GM12878 (cell line): Measurements from ENCODE around the gene SLX9. TPM values are rescaled to one million over a fixed set of nuclear protein-coding genes. Genes with fewer than 3 reads are reported as not detected.

Experiments used
- ATAC-seq: fragments of 200-7000 bp; cut with Tn5 transposase; 3 replicates; pipeline ENCODE4 v1.9.1; 2020; ENCODE audit warnings: mild to moderate bottlenecking, moderate library complexity
- BruUV-seq: library from RNA; stranded (reverse); fragments of 400-500 nt; replicated peaks from 2 replicates; lab custom pipeline; 2021; lab: Mats Ljungman, UMichigan
- CTCF ChIA-PET: fragments of 300-600 bp; sonication (Branson Sonifier 250); formaldehyde crosslinking; extraction: SDS; loops from one replicate; lab custom pipeline; 2021; ENCODE audit warnings: inconsistent platforms; lab: Yijun Ruan, JAX
- POLR2A ChIA-PET: fragments of 350-600 bp; formaldehyde crosslinking; extraction: SDS; loops from one replicate; lab custom pipeline; 2021; ENCODE audit warnings: inconsistent platforms; lab: Charles Lee
- RAD21 ChIA-PET: fragments of 300-600 bp; sonication (Branson Sonifier 250); formaldehyde crosslinking; loops from one replicate; lab custom pipeline; 2023; ENCODE audit warnings: antibody characterized with exemption; ENCODE audit not compliant: unreplicated experiment; lab: Charles Lee
- SMC1A ChIA-PET: fragments of 300-600 bp; sonication (Branson Sonifier 250); formaldehyde crosslinking; loops from one replicate; lab custom pipeline; 2023; ENCODE audit not compliant: unreplicated experiment, uncharacterized antibody; lab: Charles Lee
- DNase-seq: peaks from one replicate; pipeline ENCODE4 v3.0.0-alpha.2; 2011; ENCODE audit warnings: low read depth, low spot score
- FAIRE-seq: peaks from 3 replicates; lab custom pipeline; 2011; peaks lifted over from hg19 to GRCh38; lab: Jason Lieb, UNC
- H2AFZ ChIP-seq: 2 replicates; pipeline ENCODE4 v1.6.0; 2011; ENCODE audit warnings: low read depth, low read length, control low read depth; ENCODE audit not compliant: control insufficient read depth
- H3K27ac ChIP-seq: 2 replicates; pipeline ENCODE4 v1.5.1; 2011; ENCODE audit warnings: control low read depth; ENCODE audit not compliant: control insufficient read depth, insufficient read depth
- H3K27me3 ChIP-seq, 2 experiments: replicated peaks in 1 of 2; 2 replicates each; pipeline versions ENCODE4 v1.6.0 to v1.6.1; 2011; ENCODE audit warnings: low read length in 1 of 2; ENCODE audit not compliant: control insufficient read depth in 2 of 2, insufficient read depth in 2 of 2
- H3K36me3 ChIP-seq, 2 experiments: 2 replicates each; pipeline ENCODE4 v1.5.1; 2011; ENCODE audit warnings: low read length in 1 of 2; ENCODE audit not compliant: control insufficient read depth in 2 of 2, insufficient read depth in 2 of 2
- H3K4me1 ChIP-seq: 2 replicates; pipeline ENCODE4 v1.6.1; 2011; ENCODE audit warnings: mild to moderate bottlenecking, low read length, moderate library complexity, mixed read lengths; ENCODE audit not compliant: control insufficient read depth, insufficient read depth
- H3K4me2 ChIP-seq: 2 replicates; pipeline ENCODE4 v1.6.0; 2011; ENCODE audit warnings: control low read depth; ENCODE audit not compliant: control insufficient read depth, insufficient read depth
- H3K4me3 ChIP-seq: fragments of 200-600 bp; sonication (generic); 2 replicates; pipeline ENCODE4 v1.5.1; 2016
- H3K79me2 ChIP-seq: 2 replicates; pipeline ENCODE4 v1.6.0; 2011; ENCODE audit warnings: low read length; ENCODE audit not compliant: control insufficient read depth, insufficient read depth
- H3K9ac ChIP-seq: 2 replicates; pipeline ENCODE4 v1.8.0; 2011; ENCODE audit warnings: low read length, control low read depth, mixed read lengths; ENCODE audit not compliant: control insufficient read depth, insufficient read depth
- H3K9me3 ChIP-seq: replicated peaks from 3 replicates; pipeline ENCODE4 v1.5.1; 2011; ENCODE audit warnings: mild to moderate bottlenecking, low read length; ENCODE audit not compliant: control insufficient read depth, insufficient read depth
- H4K20me1 ChIP-seq: 2 replicates; pipeline ENCODE4 v1.6.0; 2011; ENCODE audit not compliant: control insufficient read depth, insufficient read depth
- BRCA1 ChIP-seq: IDR thresholded peaks from 2 replicates; pipeline ENCODE4 v1.6.1; 2011; ENCODE audit warnings: low read depth, low read length, improper control_type of control experiment
- MEF2B ChIP-seq: fragments of 450-650 bp; IDR thresholded peaks from 2 replicates; pipeline ENCODE4 v1.6.1; 2018; ENCODE audit warnings: mild to moderate bottlenecking, moderate library complexity; ENCODE audit not compliant: partially characterized antibody, poor library complexity, severe bottlenecking
- POU2F2 ChIP-seq: IDR thresholded peaks from 3 replicates; pipeline ENCODE4 v1.6.1; 2011; ENCODE audit warnings: low read depth, mild to moderate bottlenecking, low read length, borderline replicate concordance
- SMARCA5 ChIP-seq: fragments of 450-650 bp; IDR thresholded peaks from 2 replicates; pipeline ENCODE4 v1.6.1; 2017; ENCODE audit warnings: mild to moderate bottlenecking
- TCF3 ChIP-seq: IDR thresholded peaks from 2 replicates; pipeline ENCODE4 v1.6.1; 2012; ENCODE audit warnings: low read depth, mild to moderate bottlenecking, low read length, borderline replicate concordance; ENCODE audit not compliant: insufficient read depth
- YY1 ChIP-seq: IDR thresholded peaks from 2 replicates; pipeline ENCODE4 v1.6.1; 2011; ENCODE audit warnings: low read depth, mild to moderate bottlenecking, low read length
- ZBED1 ChIP-seq: IDR thresholded peaks from 2 replicates; pipeline ENCODE4 v1.6.1; 2016; ENCODE audit warnings: borderline replicate concordance
- WGBS: methylation state at CpG from one replicate; pipeline ENCODE4 v1.1.6; 2016; ENCODE audit warnings: low lambda C conversion rate; ENCODE audit not compliant: insufficient replicate concordance, insufficient coverage; ENCODE audit errors: missing lambda C conversion rate; 5-methylcytosine and 5-hydroxymethylcytosine counted together
- in situ Hi-C: fragments of 300-500 bp; cut with MboI; formaldehyde crosslinking; loops from 9 replicates; pipeline ENCODE4 v1.14.3; 2018; ENCODE audit warnings: mixed read lengths
- intact Hi-C: fragments of 100-400 bp; cut with micrococcal nuclease; formaldehyde crosslinking; loops from one replicate; pipeline ENCODE4 v1.14.2; 2022; ENCODE audit not compliant: unreplicated experiment
- polyA plus RNA-seq, 11 experiments: library from polyadenylated mRNA; depleted of rRNA in 4 of 11; unstranded in 6 of 11; stranded (reverse) in 5 of 11; fragments of >200 nt; fragmentation: Nextera tagmentation in 4 of 11; fragmentation: Illumina TruSeq in 1 of 11; extraction: Ambion mirVana in 4 of 11; extraction: Trizol in 1 of 11; gene quantifications; 1 replicate in 1 of 11; 2 replicates in 10 of 11; pipeline versions ENCODE4 v1.2.1 to v1.2.3, GENCODE V29; 2011 to 2016; ENCODE audit warnings: inconsistent platforms in 2 of 11, missing spikeins in 2 of 11, low read depth in 1 of 11
- total RNA-seq, 4 experiments: library from RNA; depleted of rRNA in 3 of 4; stranded (reverse); fragments of >200 nt in 3 of 4; fragmentation: Illumina TruSeq in 1 of 4; extraction: Trizol in 1 of 4; gene quantifications; 2 replicates each; pipeline versions ENCODE4 v1.2.1 to v1.2.3, GENCODE V29; 2013 to 2021
- TF ChIP-seq, protein P1 (sequence below): IDR thresholded peaks from 2 replicates; pipeline ENCODE4 v1.6.1; 2012; ENCODE audit warnings: improper control_type of control experiment, low read depth, low read length; ENCODE audit not compliant: insufficient replicate concordance
- TF ChIP-seq, protein P2 (sequence below): IDR thresholded peaks from 2 replicates; pipeline ENCODE4 v1.6.1; 2012; ENCODE audit warnings: low read depth, low read length, improper control_type of control experiment
- TF ChIP-seq, protein P3 (sequence below): fragments of 450-650 bp; IDR thresholded peaks from 2 replicates; pipeline ENCODE4 v1.6.1; 2016; ENCODE audit warnings: mild to moderate bottlenecking
- TF ChIP-seq, protein P4 (sequence below): fragments of 450-650 bp; IDR thresholded peaks from 2 replicates; pipeline ENCODE4 v1.6.1; 2016; ENCODE audit warnings: mild to moderate bottlenecking, moderate library complexity, borderline replicate concordance

Gene SLX9
- total and polyA plus RNA-seq, 10 of the 15 experiments (the other 5 are each of a cell fraction or from before 2014, with no cell fraction given) = 0.69 to 81.3 (median 33.9) TPM

DNA sequence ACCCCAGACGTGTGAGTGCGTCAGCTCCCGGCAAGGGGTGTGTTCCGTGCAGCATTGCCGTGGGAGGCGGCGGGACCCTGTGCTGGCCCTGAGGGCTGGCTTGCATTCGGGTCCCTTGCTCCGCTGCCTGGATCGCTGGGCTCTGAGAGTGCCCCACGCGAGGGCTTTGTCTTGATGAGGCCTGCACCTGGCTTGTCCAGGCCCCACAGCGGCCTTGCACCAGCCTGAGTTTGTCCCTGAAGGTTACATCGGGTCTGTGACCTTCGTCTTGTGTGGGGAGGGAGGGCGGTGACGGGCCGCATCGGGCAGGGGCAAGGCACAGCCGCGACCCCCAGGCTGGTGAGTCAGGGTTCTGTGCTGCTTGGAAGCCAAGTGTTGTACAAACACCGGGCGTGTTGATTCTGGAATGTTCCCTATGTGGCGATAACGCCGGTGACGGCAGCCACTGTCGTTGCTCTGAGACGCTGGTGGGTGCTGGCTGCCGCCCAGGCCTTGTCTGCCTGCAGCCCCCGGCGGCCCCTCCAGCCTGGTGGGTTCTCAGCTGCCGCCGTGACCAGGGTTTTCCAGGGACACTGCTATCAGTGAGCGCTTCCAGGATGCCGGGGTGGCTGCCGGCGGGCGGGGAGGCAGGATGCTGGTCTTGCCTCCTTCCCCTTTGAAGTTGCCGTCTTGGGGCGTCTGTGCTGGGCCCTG is 42.9 kb downstream of the SLX9 start:
- Histone ChIP-seq H3K36me3 (no peaks in the 10 kb centered on the region; a peak in 2 of 4 replicates), H3K9me3 (no peaks in the 10 kb centered on the region), H4K20me1 (no peaks in the 10 kb centered on the region), H3K27ac (no peak overlapping the region), H3K9ac (no peak overlapping the region), H3K4me3 (no peak overlapping the region), H3K27me3 (no peaks in the 10 kb centered on the region), H3K4me2 (no peak overlapping the region), H3K79me2 (no peaks in the 10 kb centered on the region), H2AFZ (no peak overlapping the region), H3K4me1 (no peaks in the 10 kb centered on the region)
- SMC1A ChIA-PET = no interaction called here
- RAD21 ChIA-PET = no interaction called here
- WGBS = 87% methylated on average over 38 of the region's 41 CpGs
- DNase-seq (no peak), ATAC-seq (no peak), FAIRE-seq (no peak)
- intact Hi-C loops = no loop called here
- BruUV-seq = no TSS peak
- CTCF ChIA-PET = no interaction called here
- POLR2A ChIA-PET = no interaction called here
- in situ Hi-C loops = no loop called here
- TF ChIP-seq, protein P1, sequence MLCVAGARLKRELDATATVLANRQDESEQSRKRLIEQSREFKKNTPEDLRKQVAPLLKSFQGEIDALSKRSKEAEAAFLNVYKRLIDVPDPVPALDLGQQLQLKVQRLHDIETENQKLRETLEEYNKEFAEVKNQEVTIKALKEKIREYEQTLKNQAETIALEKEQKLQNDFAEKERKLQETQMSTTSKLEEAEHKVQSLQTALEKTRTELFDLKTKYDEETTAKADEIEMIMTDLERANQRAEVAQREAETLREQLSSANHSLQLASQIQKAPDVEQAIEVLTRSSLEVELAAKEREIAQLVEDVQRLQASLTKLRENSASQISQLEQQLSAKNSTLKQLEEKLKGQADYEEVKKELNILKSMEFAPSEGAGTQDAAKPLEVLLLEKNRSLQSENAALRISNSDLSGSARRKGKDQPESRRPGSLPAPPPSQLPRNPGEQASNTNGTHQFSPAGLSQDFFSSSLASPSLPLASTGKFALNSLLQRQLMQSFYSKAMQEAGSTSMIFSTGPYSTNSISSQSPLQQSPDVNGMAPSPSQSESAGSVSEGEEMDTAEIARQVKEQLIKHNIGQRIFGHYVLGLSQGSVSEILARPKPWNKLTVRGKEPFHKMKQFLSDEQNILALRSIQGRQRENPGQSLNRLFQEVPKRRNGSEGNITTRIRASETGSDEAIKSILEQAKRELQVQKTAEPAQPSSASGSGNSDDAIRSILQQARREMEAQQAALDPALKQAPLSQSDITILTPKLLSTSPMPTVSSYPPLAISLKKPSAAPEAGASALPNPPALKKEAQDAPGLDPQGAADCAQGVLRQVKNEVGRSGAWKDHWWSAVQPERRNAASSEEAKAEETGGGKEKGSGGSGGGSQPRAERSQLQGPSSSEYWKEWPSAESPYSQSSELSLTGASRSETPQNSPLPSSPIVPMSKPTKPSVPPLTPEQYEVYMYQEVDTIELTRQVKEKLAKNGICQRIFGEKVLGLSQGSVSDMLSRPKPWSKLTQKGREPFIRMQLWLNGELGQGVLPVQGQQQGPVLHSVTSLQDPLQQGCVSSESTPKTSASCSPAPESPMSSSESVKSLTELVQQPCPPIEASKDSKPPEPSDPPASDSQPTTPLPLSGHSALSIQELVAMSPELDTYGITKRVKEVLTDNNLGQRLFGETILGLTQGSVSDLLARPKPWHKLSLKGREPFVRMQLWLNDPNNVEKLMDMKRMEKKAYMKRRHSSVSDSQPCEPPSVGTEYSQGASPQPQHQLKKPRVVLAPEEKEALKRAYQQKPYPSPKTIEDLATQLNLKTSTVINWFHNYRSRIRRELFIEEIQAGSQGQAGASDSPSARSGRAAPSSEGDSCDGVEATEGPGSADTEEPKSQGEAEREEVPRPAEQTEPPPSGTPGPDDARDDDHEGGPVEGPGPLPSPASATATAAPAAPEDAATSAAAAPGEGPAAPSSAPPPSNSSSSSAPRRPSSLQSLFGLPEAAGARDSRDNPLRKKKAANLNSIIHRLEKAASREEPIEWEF = no peak
- no peak for TF ChIP-seq TCF3
- TF ChIP-seq, protein P2, sequence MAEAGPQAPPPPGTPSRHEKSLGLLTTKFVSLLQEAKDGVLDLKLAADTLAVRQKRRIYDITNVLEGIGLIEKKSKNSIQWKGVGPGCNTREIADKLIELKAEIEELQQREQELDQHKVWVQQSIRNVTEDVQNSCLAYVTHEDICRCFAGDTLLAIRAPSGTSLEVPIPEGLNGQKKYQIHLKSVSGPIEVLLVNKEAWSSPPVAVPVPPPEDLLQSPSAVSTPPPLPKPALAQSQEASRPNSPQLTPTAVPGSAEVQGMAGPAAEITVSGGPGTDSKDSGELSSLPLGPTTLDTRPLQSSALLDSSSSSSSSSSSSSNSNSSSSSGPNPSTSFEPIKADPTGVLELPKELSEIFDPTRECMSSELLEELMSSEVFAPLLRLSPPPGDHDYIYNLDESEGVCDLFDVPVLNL = no peak
- TF ChIP-seq, protein P3, sequence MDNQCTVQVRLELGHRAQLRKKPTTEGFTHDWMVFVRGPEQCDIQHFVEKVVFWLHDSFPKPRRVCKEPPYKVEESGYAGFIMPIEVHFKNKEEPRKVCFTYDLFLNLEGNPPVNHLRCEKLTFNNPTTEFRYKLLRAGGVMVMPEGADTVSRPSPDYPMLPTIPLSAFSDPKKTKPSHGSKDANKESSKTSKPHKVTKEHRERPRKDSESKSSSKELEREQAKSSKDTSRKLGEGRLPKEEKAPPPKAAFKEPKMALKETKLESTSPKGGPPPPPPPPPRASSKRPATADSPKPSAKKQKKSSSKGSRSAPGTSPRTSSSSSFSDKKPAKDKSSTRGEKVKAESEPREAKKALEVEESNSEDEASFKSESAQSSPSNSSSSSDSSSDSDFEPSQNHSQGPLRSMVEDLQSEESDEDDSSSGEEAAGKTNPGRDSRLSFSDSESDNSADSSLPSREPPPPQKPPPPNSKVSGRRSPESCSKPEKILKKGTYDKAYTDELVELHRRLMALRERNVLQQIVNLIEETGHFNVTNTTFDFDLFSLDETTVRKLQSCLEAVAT = no peak
- TF ChIP-seq, protein P4, sequence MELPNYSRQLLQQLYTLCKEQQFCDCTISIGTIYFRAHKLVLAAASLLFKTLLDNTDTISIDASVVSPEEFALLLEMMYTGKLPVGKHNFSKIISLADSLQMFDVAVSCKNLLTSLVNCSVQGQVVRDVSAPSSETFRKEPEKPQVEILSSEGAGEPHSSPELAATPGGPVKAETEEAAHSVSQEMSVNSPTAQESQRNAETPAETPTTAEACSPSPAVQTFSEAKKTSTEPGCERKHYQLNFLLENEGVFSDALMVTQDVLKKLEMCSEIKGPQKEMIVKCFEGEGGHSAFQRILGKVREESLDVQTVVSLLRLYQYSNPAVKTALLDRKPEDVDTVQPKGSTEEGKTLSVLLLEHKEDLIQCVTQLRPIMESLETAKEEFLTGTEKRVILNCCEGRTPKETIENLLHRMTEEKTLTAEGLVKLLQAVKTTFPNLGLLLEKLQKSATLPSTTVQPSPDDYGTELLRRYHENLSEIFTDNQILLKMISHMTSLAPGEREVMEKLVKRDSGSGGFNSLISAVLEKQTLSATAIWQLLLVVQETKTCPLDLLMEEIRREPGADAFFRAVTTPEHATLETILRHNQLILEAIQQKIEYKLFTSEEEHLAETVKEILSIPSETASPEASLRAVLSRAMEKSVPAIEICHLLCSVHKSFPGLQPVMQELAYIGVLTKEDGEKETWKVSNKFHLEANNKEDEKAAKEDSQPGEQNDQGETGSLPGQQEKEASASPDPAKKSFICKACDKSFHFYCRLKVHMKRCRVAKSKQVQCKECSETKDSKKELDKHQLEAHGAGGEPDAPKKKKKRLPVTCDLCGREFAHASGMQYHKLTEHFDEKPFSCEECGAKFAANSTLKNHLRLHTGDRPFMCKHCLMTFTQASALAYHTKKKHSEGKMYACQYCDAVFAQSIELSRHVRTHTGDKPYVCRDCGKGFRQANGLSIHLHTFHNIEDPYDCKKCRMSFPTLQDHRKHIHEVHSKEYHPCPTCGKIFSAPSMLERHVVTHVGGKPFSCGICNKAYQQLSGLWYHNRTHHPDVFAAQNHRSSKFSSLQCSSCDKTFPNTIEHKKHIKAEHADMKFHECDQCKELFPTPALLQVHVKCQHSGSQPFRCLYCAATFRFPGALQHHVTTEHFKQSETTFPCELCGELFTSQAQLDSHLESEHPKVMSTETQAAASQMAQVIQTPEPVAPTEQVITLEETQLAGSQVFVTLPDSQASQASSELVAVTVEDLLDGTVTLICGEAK = no peak
- no peak for TF ChIP-seq MEF2B
- no peak for TF ChIP-seq SMARCA5
- no peak for TF ChIP-seq ZBED1
- no peak for TF ChIP-seq BRCA1
- TF ChIP-seq YY1 = no peak
- no peak for TF ChIP-seq POU2F2
